B cell (primary cell): Measurements from ENCODE around the gene ITGB6. TPM values are rescaled to one million over a fixed set of nuclear protein-coding genes. Genes with fewer than 3 reads are reported as not detected.
"Not testable (repeated sequence)": the region's sequence is repeated elsewhere in the genome, so short reads cannot be mapped to it uniquely, and the experiment has no call there.

Experiments
- ATAC-seq: fragments of 200-7000 bp; cut with Tn5 transposase; one replicate; pipeline ENCODE4 v1.10.0; 2021; ENCODE audit warnings: low read depth, mild to moderate bottlenecking, moderate number of reproducible peaks, moderate library complexity
- CTCF ChIA-PET: fragments of 350-600 bp; sonication (Branson Sonifier 250); formaldehyde crosslinking; loops from one replicate; lab custom pipeline; 2021; ENCODE audit warnings: antibody characterized with exemption, inconsistent platforms; lab: Charles Lee
- POLR2A ChIA-PET: fragments of 350-600 bp; sonication (Branson Sonifier 250); formaldehyde crosslinking; loops from one replicate; lab custom pipeline; 2021; ENCODE audit warnings: antibody characterized with exemption; lab: Charles Lee
- DNase-seq: peaks from one replicate; pipeline ENCODE4 v3.0.0; 2013
- H2AFZ ChIP-seq: 2 replicates; pipeline ENCODE4 v1.6.1; 2012; ENCODE audit warnings: mild to moderate bottlenecking, low read depth, low read length; ENCODE audit not compliant: insufficient read depth, poor library complexity, severe bottlenecking
- H3K27ac ChIP-seq, 2 donors: 1 replicate in 1 of 2; 2 replicates in 1 of 2; pipeline ENCODE4 v1.5.1; 2012 to 2013; ENCODE audit warnings: low read length in 2 of 2, mild to moderate bottlenecking in 2 of 2, moderate library complexity in 1 of 2
- H3K27me3 ChIP-seq, 4 experiments: fragments of 200-600 bp in 1 of 4; sonication (generic) in 1 of 4; replicated peaks in 1 of 4; 1 replicate in 2 of 4; 2 replicates in 2 of 4; pipeline versions ENCODE4 v1.6.1 to v1.7.0; 2013 to 2016; ENCODE audit warnings: low read length in 3 of 4, mild to moderate bottlenecking in 2 of 4, mixed read lengths in 1 of 4, moderate library complexity in 1 of 4; ENCODE audit not compliant: insufficient read depth in 4 of 4, control insufficient read depth in 3 of 4; ENCODE audit errors: control extremely low read depth in 1 of 4
- H3K36me3 ChIP-seq, 2 experiments: replicated peaks in 1 of 2; 1 replicate in 1 of 2; 2 replicates in 1 of 2; pipeline versions ENCODE4 v1.6.1 to v1.7.1; 2013; ENCODE audit warnings: low read length in 1 of 2; ENCODE audit not compliant: insufficient read depth in 2 of 2, control insufficient read depth in 1 of 2; ENCODE audit errors: control extremely low read depth in 1 of 2, extremely low read depth in 1 of 2
- H3K4me1 ChIP-seq, 2 donors: fragments of 200-600 bp in 1 of 2; sonication (generic) in 1 of 2; 1 replicate in 1 of 2; 2 replicates in 1 of 2; pipeline versions ENCODE4 v1.5.1 to v1.6.1; 2013 to 2017; ENCODE audit warnings: low read length in 2 of 2; ENCODE audit not compliant: control insufficient read depth in 2 of 2, insufficient read depth in 2 of 2
- H3K4me2 ChIP-seq: replicated peaks from 2 replicates; pipeline ENCODE3; 2012; ENCODE audit warnings: mild to moderate bottlenecking, low read depth, low read length; ENCODE audit not compliant: poor library complexity, severe bottlenecking
- H3K4me3 ChIP-seq, 5 experiments: fragments of 200-600 bp in 1 of 5; sonication (generic) in 1 of 5; 1 replicate in 3 of 5; 2 replicates in 2 of 5; pipeline versions ENCODE4 v1.5.1 to v1.7.0; 2011 to 2016; ENCODE audit warnings: low read length in 4 of 5, mild to moderate bottlenecking in 4 of 5, low read depth in 2 of 5, control low read depth in 1 of 5, moderate library complexity in 1 of 5; ENCODE audit not compliant: insufficient read depth in 1 of 5; ENCODE audit errors: control extremely low read depth in 1 of 5, extremely low read depth in 1 of 5
- H3K79me2 ChIP-seq: fragments of 200-600 bp; sonication (generic); one replicate; pipeline ENCODE4 v1.6.0; 2016; ENCODE audit warnings: low read length; ENCODE audit not compliant: control insufficient read depth, insufficient read depth
- H3K9ac ChIP-seq: fragments of 200-600 bp; sonication (generic); 2 replicates; pipeline ENCODE4 v1.6.1; 2017; ENCODE audit warnings: mild to moderate bottlenecking, low read length, moderate library complexity
- H3K9me3 ChIP-seq, 3 donors: one replicate each; pipeline versions ENCODE4 v1.6.1 to v1.7.1; 2013; ENCODE audit warnings: low read length in 2 of 3; ENCODE audit not compliant: control insufficient read depth in 2 of 3, insufficient read depth in 1 of 3; ENCODE audit errors: control extremely low read depth in 1 of 3
- H4K20me1 ChIP-seq: 2 replicates; pipeline ENCODE4 v1.6.0; 2012; ENCODE audit warnings: mild to moderate bottlenecking, low read length; ENCODE audit not compliant: insufficient read depth, control insufficient read depth, poor library complexity, severe bottlenecking
- H3K27ac Mint-ChIP-seq: one replicate; pipeline ENCODE4 v1.8.0; 2021; ENCODE audit warnings: mixed read lengths
- H3K27me3 Mint-ChIP-seq: one replicate; pipeline ENCODE4 v1.8.0; 2021; ENCODE audit warnings: mixed read lengths
- H3K4me1 Mint-ChIP-seq: one replicate; pipeline ENCODE4 v1.8.0; 2021; ENCODE audit warnings: mixed read lengths
- H3K4me3 Mint-ChIP-seq: one replicate; pipeline ENCODE4 v1.8.0; 2021; ENCODE audit warnings: mixed read lengths
- H3K9me3 Mint-ChIP-seq: one replicate; pipeline ENCODE4 v1.8.0; 2022; ENCODE audit warnings: mixed read lengths; ENCODE audit not compliant: insufficient read depth
- EZH2 ChIP-seq: IDR thresholded peaks from 2 replicates; pipeline ENCODE4 v1.6.1; 2012; ENCODE audit warnings: borderline replicate concordance, low read depth, mild to moderate bottlenecking, moderate library complexity, low read length; ENCODE audit not compliant: insufficient read depth, poor library complexity, severe bottlenecking
- whole genome bisulfite sequencing: methylation state at CpG from one replicate; pipeline ENCODE4 v1.1.5; 2013; ENCODE audit warnings: missing lambda C conversion rate; ENCODE audit not compliant: insufficient coverage; 5-methylcytosine and 5-hydroxymethylcytosine counted together
- intact Hi-C: fragments of 100-400 bp; cut with micrococcal nuclease; formaldehyde crosslinking; loops from one replicate; pipeline ENCODE4 v1.10.0; 2022
- polyA plus RNA-seq: library from polyadenylated mRNA; depleted of rRNA; stranded (reverse); fragments of >200 nt; gene quantifications from 2 replicates; pipeline ENCODE4 v1.2.3, GENCODE V29; 2012
- total RNA-seq, 2 donors: library from RNA; stranded (reverse); fragments of 120-200 nt in 1 of 2; gene quantifications; 1 replicate in 1 of 2; 2 replicates in 1 of 2; pipeline versions ENCODE4 v1.2.3 to v1.2.4, GENCODE V29; 2013 to 2022
- TF ChIP-seq, protein P1 (sequence below): fragments of 200-600 bp; IDR thresholded peaks from one replicate; pipeline ENCODE4 v1.8.0; 2022; ENCODE audit warnings: antibody characterized with exemption, mild to moderate bottlenecking

The ITGB6 gene
- total and polyA plus RNA-seq, 2 donors (not counting 1 experiment from before 2014, with no cell fraction given) = not detected

DNA sequence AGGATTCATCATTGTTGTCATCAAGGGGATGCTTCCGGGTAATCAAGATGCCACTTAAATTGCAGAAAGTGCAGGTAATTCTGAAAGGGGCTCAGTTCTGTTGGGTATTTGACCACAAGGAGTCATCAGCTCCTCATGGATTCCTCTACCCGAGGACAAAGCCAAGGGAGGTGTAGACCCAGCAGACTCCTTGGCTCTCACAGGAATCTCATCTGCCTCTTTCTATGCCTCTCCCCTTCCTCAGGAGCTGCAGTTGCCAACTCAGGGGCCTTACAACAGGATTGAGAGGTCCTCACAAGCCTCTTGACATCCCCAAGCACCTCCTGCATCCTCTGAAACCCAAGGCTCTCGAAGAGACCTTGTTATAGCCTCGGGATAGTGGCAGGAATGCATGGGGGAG lies 44.0 kb downstream of the ITGB6 start:
- intact Hi-C loops = no loop called here

DNA sequence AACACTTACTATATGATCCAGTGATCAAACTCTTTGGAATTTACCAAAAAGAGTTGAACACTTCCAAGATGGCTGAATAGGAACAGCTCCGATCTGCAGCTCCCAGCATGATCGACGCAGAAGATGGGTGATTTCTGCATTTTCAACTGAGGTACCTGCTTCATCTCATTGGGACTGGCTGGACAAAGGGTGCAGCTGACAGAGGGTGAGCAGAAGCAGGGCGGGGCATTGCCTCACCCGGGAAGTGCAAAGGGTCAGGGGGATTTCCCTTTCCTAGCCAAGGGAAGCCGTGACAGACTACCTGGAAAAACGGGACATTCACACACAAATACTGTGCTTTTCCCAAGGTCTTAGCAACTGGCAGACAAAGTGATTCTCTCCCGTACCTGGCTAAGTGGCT lies 51.7 kb downstream of the ITGB6 start:
- H3K4me3 Mint-ChIP-seq, H3K79me2 ChIP-seq, H3K4me1 Mint-ChIP-seq, POLR2A ChIA-PET, H3K4me3 ChIP-seq, H3K9ac ChIP-seq, H3K36me3 ChIP-seq, H3K9me3 ChIP-seq, H3K4me1 ChIP-seq, H3K9me3 Mint-ChIP-seq, H3K27me3 ChIP-seq, H3K27ac ChIP-seq, H4K20me1 ChIP-seq, H3K27ac Mint-ChIP-seq, DNase-seq, CTCF ChIA-PET, H3K4me2 ChIP-seq, intact Hi-C loops, H2AFZ ChIP-seq, ATAC-seq: not testable (repeated sequence)
- WGBS = 87% methylated on average over 8 of the region's 8 CpGs
- H3K27me3 Mint-ChIP-seq = peaks cover 28% of the 10 kb centered on the region

More for the DNA sequence above, 44.0 kb downstream of the ITGB6 start:
- DNase-seq (no peak), ATAC-seq (no peak)
- no peak overlapping the region for H3K9ac ChIP-seq
- no peak overlapping the region for H3K4me3 ChIP-seq
- H3K27ac Mint-ChIP-seq = no peak overlapping the region
- no peaks in the 10 kb centered on the region for H4K20me1 ChIP-seq
- WGBS = 67% methylated on average over 1 of the region's 4 CpGs
- H3K4me3 Mint-ChIP-seq = no peak overlapping the region
- H3K36me3 ChIP-seq = no peaks in the 10 kb centered on the region
- POLR2A ChIA-PET = no interaction called here
- no peak overlapping the region for H3K4me2 ChIP-seq
- no peak for TF ChIP-seq EZH2
- TF ChIP-seq, protein P1, sequence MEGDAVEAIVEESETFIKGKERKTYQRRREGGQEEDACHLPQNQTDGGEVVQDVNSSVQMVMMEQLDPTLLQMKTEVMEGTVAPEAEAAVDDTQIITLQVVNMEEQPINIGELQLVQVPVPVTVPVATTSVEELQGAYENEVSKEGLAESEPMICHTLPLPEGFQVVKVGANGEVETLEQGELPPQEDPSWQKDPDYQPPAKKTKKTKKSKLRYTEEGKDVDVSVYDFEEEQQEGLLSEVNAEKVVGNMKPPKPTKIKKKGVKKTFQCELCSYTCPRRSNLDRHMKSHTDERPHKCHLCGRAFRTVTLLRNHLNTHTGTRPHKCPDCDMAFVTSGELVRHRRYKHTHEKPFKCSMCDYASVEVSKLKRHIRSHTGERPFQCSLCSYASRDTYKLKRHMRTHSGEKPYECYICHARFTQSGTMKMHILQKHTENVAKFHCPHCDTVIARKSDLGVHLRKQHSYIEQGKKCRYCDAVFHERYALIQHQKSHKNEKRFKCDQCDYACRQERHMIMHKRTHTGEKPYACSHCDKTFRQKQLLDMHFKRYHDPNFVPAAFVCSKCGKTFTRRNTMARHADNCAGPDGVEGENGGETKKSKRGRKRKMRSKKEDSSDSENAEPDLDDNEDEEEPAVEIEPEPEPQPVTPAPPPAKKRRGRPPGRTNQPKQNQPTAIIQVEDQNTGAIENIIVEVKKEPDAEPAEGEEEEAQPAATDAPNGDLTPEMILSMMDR = no peak
- no peaks in the 10 kb centered on the region for H3K4me1 Mint-ChIP-seq
- no peaks in the 10 kb centered on the region for H3K4me1 ChIP-seq
- CTCF ChIA-PET = no interaction called here
- peaks cover 2% of the 10 kb centered on the region for H3K9me3 Mint-ChIP-seq
- peaks cover 11% of the 10 kb centered on the region for H3K27me3 Mint-ChIP-seq
- no peaks in the 10 kb centered on the region for H3K9me3 ChIP-seq
- peaks cover 0 to 3% (median 0%) of the 10 kb centered on the region in 4 experiments for H3K27me3 ChIP-seq
- no peaks in the 10 kb centered on the region for H3K79me2 ChIP-seq
- H3K27ac ChIP-seq = no peak overlapping the region
- no peak overlapping the region for H2AFZ ChIP-seq
